PC-3 (cell line): Measurements from ENCODE around the gene RPL35. TPM values are rescaled to one million over a fixed set of nuclear protein-coding genes. Genes with fewer than 3 reads are reported as not detected.
A peak's percentile ranks its signal among the peaks of the same experiment; 100 is the strongest.

ENCODE experiments used
- ATAC-seq: fragments of 200-7000 bp; cut with Tn5 transposase; 2 replicates; pipeline ENCODE4 v1.9.1; 2020; ENCODE audit warnings: mild to moderate bottlenecking, moderate library complexity
- BruUV-seq: library from RNA; stranded (reverse); fragments of 400-500 nt; replicated peaks from 2 replicates; lab custom pipeline; 2021; lab: Mats Ljungman, UMichigan
- CTCF ChIA-PET: fragments of 300-600 bp; sonication (Branson Sonifier 250); formaldehyde crosslinking; loops from one replicate; lab custom pipeline; 2022; ENCODE audit warnings: antibody characterized with exemption; lab: Charles Lee
- POLR2A ChIA-PET: fragments of 300-600 bp; sonication (Branson Sonifier 250); formaldehyde crosslinking; loops from one replicate; lab custom pipeline; 2022; ENCODE audit warnings: antibody characterized with exemption; ENCODE audit not compliant: unreplicated experiment; lab: Charles Lee
- DNase-seq: peaks from one replicate; pipeline ENCODE4 v3.0.0-alpha.2; 2015
- H2AFZ ChIP-seq: fragments of 300-600 bp; sonication (generic); 2 replicates; pipeline ENCODE4 v1.6.0; 2016; ENCODE audit warnings: antibody characterized with exemption, low read length
- H3F3A ChIP-seq: fragments of 300-600 bp; sonication (generic); one replicate; pipeline ENCODE4 v1.6.0; 2017; ENCODE audit warnings: antibody characterized with exemption, low read length, control low read depth, mild to moderate bottlenecking; ENCODE audit not compliant: unreplicated experiment
- H3K27ac ChIP-seq: fragments of 300-600 bp; sonication (generic); 2 replicates; pipeline ENCODE4 v1.5.1; 2016; ENCODE audit warnings: mild to moderate bottlenecking, low read length
- H3K27me3 ChIP-seq: fragments of 300-600 bp; sonication (generic); 2 replicates; pipeline ENCODE4 v1.6.1; 2016; ENCODE audit warnings: low read length, mixed read lengths
- H3K36me3 ChIP-seq: fragments of 300-600 bp; sonication (generic); 2 replicates; pipeline ENCODE4 v1.6.1; 2016; ENCODE audit warnings: low read depth, mixed run types, low read length, mixed read lengths
- H3K4me1 ChIP-seq: fragments of 300-600 bp; sonication (generic); 2 replicates; pipeline ENCODE4 v1.5.1; 2016; ENCODE audit warnings: low read length; ENCODE audit not compliant: insufficient read depth
- H3K4me2 ChIP-seq: fragments of 300-600 bp; sonication (generic); 2 replicates; pipeline ENCODE4 v1.6.0; 2016; ENCODE audit warnings: low read length
- H3K4me3 ChIP-seq: fragments of 300-600 bp; sonication (generic); 2 replicates; pipeline ENCODE4 v1.5.1; 2016; ENCODE audit warnings: mild to moderate bottlenecking, low read length, mixed read lengths
- H3K79me2 ChIP-seq: fragments of 300-600 bp; sonication (generic); 2 replicates; pipeline ENCODE4 v1.6.1; 2017; ENCODE audit warnings: low read length, mixed read lengths
- H3K9ac ChIP-seq: fragments of 300-600 bp; sonication (generic); 2 replicates; pipeline ENCODE4 v1.6.0; 2016; ENCODE audit warnings: mild to moderate bottlenecking, low read length
- H3K9me2 ChIP-seq: fragments of 300-600 bp; sonication (generic); replicated peaks from 2 replicates; pipeline ENCODE4 v1.6.1; 2016; ENCODE audit warnings: mixed run types, low read length, mixed read lengths
- H3K9me3 ChIP-seq: fragments of 300-600 bp; sonication (generic); 2 replicates; pipeline ENCODE4 v1.6.1; 2016; ENCODE audit warnings: low read length, mixed read lengths
- H4K20me1 ChIP-seq: fragments of 300-600 bp; sonication (generic); 2 replicates; pipeline ENCODE4 v1.6.1; 2016; ENCODE audit warnings: low read length, mixed read lengths
- CTCF ChIP-seq: fragments of 300-600 bp; sonication (generic); conservative IDR thresholded peaks from 2 replicates; pipeline ENCODE4 v1.5.1; 2017; ENCODE audit warnings: antibody characterized with exemption, low read depth, mild to moderate bottlenecking, low read length
- EZH2 ChIP-seq: fragments of 300-600 bp; sonication (generic); IDR thresholded peaks from one replicate; pipeline ENCODE4 v1.6.1; 2017; ENCODE audit warnings: antibody characterized with exemption, mild to moderate bottlenecking, low read length; ENCODE audit not compliant: unreplicated experiment
- EZH2phosphoT487 ChIP-seq: fragments of 300-600 bp; sonication (generic); IDR thresholded peaks from 2 replicates; pipeline ENCODE4 v1.6.1; 2018; ENCODE audit warnings: mild to moderate bottlenecking, antibody characterized with exemption, low read length, borderline replicate concordance
- intact Hi-C: fragments of 100-400 bp; cut with micrococcal nuclease; formaldehyde crosslinking; loops from 2 replicates; pipeline ENCODE4 v1.9.0; 2023
- total RNA-seq: library from RNA; depleted of rRNA; stranded (reverse); fragments of >200 nt; gene quantifications from 2 replicates; pipeline ENCODE4 v1.2.3, GENCODE V29; 2014

Gene RPL35
- total RNA-seq, 1 experiment from 2014 or later: 2,242 TPM

- Histone ChIP-seq H3K36me3 (no peaks in the 10 kb centered on the region), H3K9ac (no peak overlapping the region), H3K9me2 (no peaks in the 10 kb centered on the region), H3K27me3 (no peaks in the 10 kb centered on the region), H3K4me3 (no peak overlapping the region), H3K4me1 (peaks cover 36% of the 10 kb centered on the region), H3F3A (no peaks in the 10 kb centered on the region), H3K9me3 (no peaks in the 10 kb centered on the region), H3K79me2 (no peaks in the 10 kb centered on the region), H3K4me2 (no peak overlapping the region), H4K20me1 (no peaks in the 10 kb centered on the region), H2AFZ (no peak overlapping the region), H3K27ac (no peak overlapping the region; the same call in 1 of the 2 replicates)
- BruUV-seq: no TSS peak
- intact Hi-C loops: no loop called here
- DNase-seq (no peak), ATAC-seq (no peak)
- TF ChIP-seq EZH2phosphoT487 (no peak), EZH2 (no peak), CTCF (no peak)
- POLR2A ChIA-PET: no interaction called here
- CTCF ChIA-PET: no interaction called here
These were observed 48.1 kb downstream of the RPL35 start for GRCh38 chr9:124813501-124814163.

GRCh38 chr9:124813041-124813440 lies 48.7 kb downstream of the RPL35 start:
- H3K4me2 ChIP-seq: no peak overlapping the region
- H3K4me1 ChIP-seq: peaks cover 34% of the 10 kb centered on the region
- POLR2A ChIA-PET: no interaction called here

More at GRCh38 chr9:124813041-124813440, 48.7 kb downstream of the RPL35 start:
- BruUV-seq: no TSS peak
- no peak for TF ChIP-seq EZH2phosphoT487
- TF ChIP-seq EZH2: no peak
- TF ChIP-seq CTCF: no peak
- H2AFZ ChIP-seq: no peak overlapping the region
- no peaks in the 10 kb centered on the region for H3K27me3 ChIP-seq
- H3F3A ChIP-seq: no peaks in the 10 kb centered on the region
- H3K36me3 ChIP-seq: no peaks in the 10 kb centered on the region
- ATAC-seq: no peak
- H3K27ac ChIP-seq: peak overlapping the region; percentile 42
- no peaks in the 10 kb centered on the region for H3K9me2 ChIP-seq
- intact Hi-C loops: no loop called here
- H3K79me2 ChIP-seq: no peaks in the 10 kb centered on the region
- no peaks in the 10 kb centered on the region for H3K9me3 ChIP-seq
- no peak overlapping the region for H3K4me3 ChIP-seq
- H4K20me1 ChIP-seq: no peaks in the 10 kb centered on the region
- CTCF ChIA-PET: no interaction called here
- DNase-seq: no peak
- no peak overlapping the region for H3K9ac ChIP-seq
